ENCODE measurements around the gene ARHGAP30. TPM values are rescaled to one million over a fixed set of nuclear protein-coding genes. Genes with fewer than 3 reads are reported as not detected.

Gene ARHGAP30
- total and polyA plus RNA-seq, 5 experiments from 2014 or later, result 110 to 233 (median 207) TPM

DNA sequence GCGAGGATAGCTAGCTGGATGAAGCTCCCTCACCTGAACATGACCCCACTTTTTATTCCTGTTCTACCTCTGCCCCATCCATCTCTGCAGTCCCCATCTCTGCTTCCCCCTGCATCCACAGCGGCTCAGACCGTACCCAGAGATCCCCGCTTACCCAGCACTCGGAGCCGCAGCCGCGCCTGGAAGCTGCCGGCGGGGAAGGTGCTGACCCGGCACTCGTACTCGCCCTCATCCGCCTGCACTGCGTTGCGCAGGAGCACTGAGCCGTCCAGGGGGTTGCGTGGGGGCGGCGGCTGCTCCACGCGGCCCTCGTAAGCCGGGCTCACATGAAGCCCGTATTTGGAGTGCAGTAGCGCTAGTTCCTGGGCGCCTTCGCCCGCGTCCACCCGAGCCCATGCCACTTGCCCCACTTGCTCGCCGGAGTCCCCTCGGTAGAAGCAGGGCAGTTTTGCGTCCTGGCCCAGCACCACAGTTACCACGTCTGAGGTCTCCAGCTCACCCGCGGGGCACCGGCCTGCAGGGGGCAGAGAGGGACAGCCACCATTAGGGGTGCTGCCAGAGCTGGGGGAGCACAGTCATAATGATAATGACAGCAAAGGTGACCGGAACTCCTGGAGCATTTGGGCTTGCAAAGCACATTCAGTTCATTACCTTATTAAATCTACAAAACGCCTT is 9.9 kb upstream of the ARHGAP30 start:
- no peak overlapping the region for H3K27ac Mint-ChIP-seq
- POLR2A ChIA-PET, result interaction anchor here (0.8 to 0.9 kb wide), 3 partner anchors 10 to 18 kb away, joined by 3 read pairs; partner anchors contain the start of genes ARHGAP30 and KLHDC9
- H3K27me3 Mint-ChIP-seq, result no peaks in the 10 kb centered on the region
- no peaks in the 10 kb centered on the region for H3K9me3 Mint-ChIP-seq
- ATAC-seq (no peak), DNase-seq (peak in 1 of 10 donors; percentile 32)
- peaks cover 0 to 8% (median 1%) of the 10 kb centered on the region in 4 donors for H3K4me1 Mint-ChIP-seq
- no peaks in the 10 kb centered on the region for H3K36me3 Mint-ChIP-seq
- no peak overlapping the region for H3K4me3 Mint-ChIP-seq

DNA sequence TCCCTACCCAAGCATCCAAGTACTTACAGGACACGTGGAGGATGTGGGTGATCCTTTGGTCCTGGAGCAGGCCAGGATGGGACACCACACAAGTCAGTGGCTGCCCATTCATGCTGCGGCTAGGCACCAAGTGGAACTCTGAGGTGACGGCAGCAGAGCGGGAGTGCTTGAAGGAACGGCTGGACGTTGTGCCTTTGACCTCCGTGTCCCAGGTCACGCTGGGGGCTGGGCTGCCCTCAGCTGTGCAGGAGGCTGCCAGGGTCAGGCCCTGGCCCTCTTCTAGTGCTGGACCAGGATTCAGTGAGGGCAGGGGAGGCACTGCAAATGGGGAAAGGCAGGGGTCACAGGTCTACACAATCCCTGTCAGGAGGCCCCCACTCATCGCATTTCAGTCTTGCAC is 7.7 kb upstream of the ARHGAP30 start:
- ATAC-seq (no peak), DNase-seq (peak in 1 of 10 donors; percentile 37)
- Mint-ChIP-seq H3K36me3 (no peaks in the 10 kb centered on the region), H3K4me3 (no peak overlapping the region), H3K9me3 (no peaks in the 10 kb centered on the region), H3K4me1 (peaks cover 4 to 13% (median 9%) of the 10 kb centered on the region in 4 donors), H3K27me3 (no peaks in the 10 kb centered on the region), H3K27ac (no peak overlapping the region)
- POLR2A ChIA-PET, result no interaction called here

DNA sequence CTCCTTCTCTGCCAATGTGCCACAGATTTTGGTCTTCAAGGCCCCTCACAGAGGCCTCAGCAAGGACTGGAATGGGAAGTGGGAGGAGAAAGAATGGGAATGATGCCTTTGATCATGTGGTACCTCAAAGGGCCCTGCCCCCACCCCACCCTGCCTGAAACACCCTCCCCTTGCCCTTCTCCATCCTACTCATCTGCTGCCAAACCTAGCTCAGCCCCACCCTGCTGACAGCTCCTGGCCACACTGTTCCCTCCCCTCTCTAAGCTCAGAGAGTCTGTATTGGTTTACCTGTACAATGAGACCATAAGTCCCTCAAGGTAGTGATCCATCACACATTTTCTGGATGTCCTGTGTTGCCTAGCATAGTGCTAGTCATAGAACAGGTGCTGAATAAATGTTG is 6.7 kb upstream of the ARHGAP30 start:
- POLR2A ChIA-PET, result interaction anchor here (0.6 kb wide), 1 partner anchor 22 kb away, joined by 3 read pairs; the partner anchor contains the start of gene KLHDC9
- Mint-ChIP-seq H3K36me3 (no peaks in the 10 kb centered on the region), H3K9me3 (no peaks in the 10 kb centered on the region), H3K27me3 (no peaks in the 10 kb centered on the region), H3K4me1 (peaks cover 12 to 23% (median 15%) of the 10 kb centered on the region in 4 donors), H3K27ac (no peak overlapping the region), H3K4me3 (no peak overlapping the region)
- no peak for DNase-seq
- ATAC-seq, result no peak

DNA sequence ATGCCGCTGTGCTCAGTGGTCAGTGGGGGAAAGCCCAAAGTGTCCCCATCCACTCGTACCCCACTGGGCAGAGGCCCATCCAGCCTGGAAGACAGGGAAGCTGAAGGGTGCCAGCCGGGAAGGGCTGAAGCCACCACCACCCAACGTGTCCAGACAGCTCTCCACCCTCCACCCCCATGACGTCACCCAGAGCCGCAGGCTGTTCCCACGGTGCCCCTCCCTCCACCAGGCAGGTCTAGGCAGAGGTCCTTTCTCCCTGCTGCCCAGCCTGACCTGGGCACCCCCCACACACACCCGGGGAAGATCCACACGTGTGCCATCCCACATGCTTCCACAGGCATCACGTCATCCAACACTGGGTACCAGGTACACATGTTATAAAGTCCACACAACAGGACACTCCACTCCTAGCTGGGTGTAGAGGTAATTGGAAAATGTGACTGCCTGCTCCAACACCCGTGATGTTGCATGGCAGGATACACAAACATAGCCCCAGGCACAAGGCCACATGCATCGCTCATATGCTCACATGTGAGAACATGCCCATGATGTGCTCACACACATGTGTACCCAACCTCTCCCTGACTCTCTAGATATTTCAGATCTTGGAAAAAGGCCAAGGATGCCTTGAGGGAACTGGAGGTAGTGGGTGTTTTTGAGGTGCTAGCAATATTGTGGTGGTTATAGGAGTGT is 5.1 kb upstream of the ARHGAP30 start:
- peak in 1 of 10 donors; percentile 35 for DNase-seq
- Mint-ChIP-seq H3K9me3 (no peaks in the 10 kb centered on the region), H3K27ac (no peak overlapping the region), H3K36me3 (no peaks in the 10 kb centered on the region), H3K4me3 (no peak overlapping the region), H3K27me3 (no peaks in the 10 kb centered on the region), H3K4me1 (peaks cover 14 to 39% (median 30%) of the 10 kb centered on the region in 4 donors)
- ATAC-seq, result no peak
- POLR2A ChIA-PET, result interaction anchor here (1.2 kb wide), 1 partner anchor 53 kb away, joined by 3 read pairs; no protein-coding TSS in a partner anchor

DNA sequence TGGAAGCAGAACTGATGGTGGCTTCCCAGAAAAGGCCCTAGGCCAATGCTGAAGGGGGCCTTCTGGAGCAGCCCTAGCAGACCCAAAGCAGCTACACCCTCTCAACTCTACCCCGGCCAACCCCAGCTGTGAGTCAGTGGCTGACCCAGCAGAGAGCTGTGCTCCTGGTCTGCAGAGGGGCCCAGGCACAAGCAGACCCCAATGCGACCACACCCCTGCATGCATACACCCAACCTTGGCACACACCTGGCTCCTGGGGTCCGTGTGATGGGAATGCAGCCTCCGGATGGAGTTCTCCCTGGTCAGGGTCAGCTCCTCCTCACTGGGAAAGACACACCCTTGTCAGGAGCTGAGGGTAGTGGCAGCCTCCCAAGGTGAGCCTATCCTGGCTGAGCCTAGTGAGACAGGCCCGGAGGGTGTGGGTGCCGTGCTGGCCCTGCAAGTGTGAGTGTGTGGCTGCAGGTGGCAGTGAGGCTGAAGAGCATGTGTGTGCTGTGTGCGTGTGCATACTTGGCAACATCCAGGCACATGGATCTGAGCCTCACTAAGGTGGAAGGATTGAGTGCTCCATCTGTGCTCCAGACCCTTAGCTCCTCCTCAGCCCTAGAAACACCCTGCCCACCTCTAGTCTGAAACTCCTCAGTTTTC is 3.9 kb upstream of the ARHGAP30 start:
- POLR2A ChIA-PET, result interaction anchor here (0.8 to 10.2 kb wide), 3 partner anchors 13 to 29 kb away, joined by 3 to 429 read pairs (median 11); partner anchors contain the start of genes TSTD1 and USF1
- peak overlapping the region in 5 of 10 donors; percentile 22 to 74 (median 56) for H3K27ac Mint-ChIP-seq
- H3K4me1 Mint-ChIP-seq, result peaks cover 18 to 40% (median 31%) of the 10 kb centered on the region in 4 donors
- H3K36me3 Mint-ChIP-seq, result peaks cover 0 to 4% (median 0%) of the 10 kb centered on the region in 3 donors
- H3K4me3 Mint-ChIP-seq, result no peak overlapping the region
- DNase-seq (peak in 1 of 10 donors; percentile 62), ATAC-seq (no peak)
- no peaks in the 10 kb centered on the region for H3K9me3 Mint-ChIP-seq
- no peaks in the 10 kb centered on the region for H3K27me3 Mint-ChIP-seq

DNA sequence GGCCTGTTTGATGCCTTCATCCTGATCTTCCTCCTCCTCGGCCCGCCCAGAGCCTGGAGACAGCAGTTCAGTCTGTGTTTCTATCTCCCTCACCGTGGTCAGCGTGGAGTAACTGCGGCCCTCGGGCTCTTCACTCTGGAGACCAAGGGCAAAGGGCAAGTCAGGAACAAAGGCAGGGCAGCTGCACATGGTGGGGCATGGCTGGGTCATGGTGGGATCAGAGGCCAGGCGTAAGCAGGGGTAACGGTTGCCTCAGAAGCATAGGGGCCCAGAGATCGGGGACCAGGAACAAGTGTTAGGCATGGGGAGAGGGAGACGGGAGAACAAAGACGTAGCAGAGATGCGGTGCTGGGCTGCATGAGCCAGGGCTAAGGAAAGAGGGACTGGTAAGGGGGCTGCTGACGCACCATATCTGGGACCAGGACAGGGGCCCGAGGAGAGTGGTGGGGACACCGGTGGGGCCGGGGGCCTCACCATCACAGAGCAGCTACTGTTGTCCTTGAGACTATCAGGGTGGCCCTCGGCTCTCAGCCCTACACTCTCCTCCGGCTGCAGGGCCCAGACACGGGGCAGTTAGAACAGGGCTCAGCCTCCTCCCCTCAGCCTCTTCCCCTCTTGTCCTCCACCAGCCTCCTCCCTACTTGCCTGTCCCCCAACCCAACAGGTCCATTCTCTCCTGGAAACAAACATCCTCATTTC is 3.2 kb upstream of the ARHGAP30 start:
- POLR2A ChIA-PET, result interaction anchor here (0.6 to 10.2 kb wide), 4 partner anchors 24 to 82 kb away, joined by 3 to 429 read pairs (median 65); partner anchors contain the start of genes KLHDC9, TSTD1 and USF1
- DNase-seq (peak in 1 of 10 donors; percentile 60), ATAC-seq (no peak)
- H3K4me1 Mint-ChIP-seq, result peaks cover 22 to 47% (median 37%) of the 10 kb centered on the region in 4 donors
- no peak overlapping the region for H3K4me3 Mint-ChIP-seq
- peaks cover 0 to 4% (median 4%) of the 10 kb centered on the region in 3 donors for H3K36me3 Mint-ChIP-seq
- H3K9me3 Mint-ChIP-seq, result no peaks in the 10 kb centered on the region
- no peaks in the 10 kb centered on the region for H3K27me3 Mint-ChIP-seq
- H3K27ac Mint-ChIP-seq, result peak overlapping the region in 7 of 10 donors; percentile 22 to 96 (median 64)

DNA sequence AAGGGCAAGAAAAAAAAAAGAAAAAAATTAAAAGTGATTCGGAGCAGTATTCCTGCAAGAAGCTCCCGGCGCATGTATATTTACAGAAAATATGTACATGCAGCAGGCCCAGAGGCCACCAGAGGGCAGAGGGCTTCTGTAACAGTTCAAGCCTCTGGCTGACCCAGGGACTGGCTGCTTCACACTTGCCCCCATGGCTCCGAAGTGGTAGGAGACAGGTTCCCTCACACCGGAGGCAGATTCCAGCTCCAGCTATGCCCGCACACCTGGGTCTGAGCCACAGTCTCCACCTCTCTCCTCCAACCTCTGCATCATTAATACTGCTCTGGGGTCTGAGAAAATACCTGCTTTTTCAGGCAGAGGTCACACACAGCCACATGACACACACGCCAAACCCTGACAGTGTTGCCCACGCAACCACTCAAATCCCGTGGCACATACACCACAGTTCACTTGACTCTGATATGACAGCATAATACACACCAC is 2.2 kb upstream of the ARHGAP30 start:
- peaks cover 29 to 57% (median 46%) of the 10 kb centered on the region in 4 donors for H3K4me1 Mint-ChIP-seq
- peak overlapping the region; percentile 68 to 98 (median 88) for H3K27ac Mint-ChIP-seq
- peaks cover 0 to 12% (median 8%) of the 10 kb centered on the region in 3 donors for H3K36me3 Mint-ChIP-seq
- no peaks in the 10 kb centered on the region for H3K9me3 Mint-ChIP-seq
- POLR2A ChIA-PET, result interaction anchor here (0.5 to 10.2 kb wide), 4 partner anchors 25 to 571 kb away, joined by 3 to 429 read pairs (median 61); partner anchors contain the start of genes KLHDC9, TSTD1 and USF1
- no peaks in the 10 kb centered on the region for H3K27me3 Mint-ChIP-seq
- ATAC-seq (no peak), DNase-seq (peak; percentile 29 to 76 (median 44))
- H3K4me3 Mint-ChIP-seq, result peak overlapping the region in 4 of 10 donors; percentile 18 to 47 (median 24)

DNA sequence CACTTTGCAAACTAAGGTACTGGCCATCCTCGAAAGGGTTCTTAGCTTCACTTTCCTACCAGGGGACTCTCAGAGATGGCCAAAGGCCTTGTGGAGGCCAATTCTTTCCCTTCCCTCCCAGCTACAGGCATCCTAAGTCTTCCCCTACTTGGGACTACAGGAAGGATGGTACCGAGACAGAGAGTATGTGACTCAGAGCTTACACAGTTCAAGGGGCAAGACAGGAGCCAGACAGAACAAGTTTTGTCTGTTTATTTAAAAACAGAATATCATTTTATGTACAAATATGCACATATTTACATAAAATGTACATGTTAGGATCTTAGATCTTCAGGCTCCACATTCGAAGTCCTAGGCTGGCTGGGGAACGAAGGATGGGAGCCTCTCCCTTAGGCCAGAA is 1.1 kb upstream of the ARHGAP30 start:
- Mint-ChIP-seq H3K4me1 (peaks cover 33 to 68% (median 55%) of the 10 kb centered on the region in 4 donors), H3K27ac (peak overlapping the region; percentile 96 to 100 (median 98)), H3K9me3 (no peaks in the 10 kb centered on the region), H3K27me3 (no peaks in the 10 kb centered on the region), H3K36me3 (peaks cover 4 to 22% (median 14%) of the 10 kb centered on the region in 3 donors), H3K4me3 (peak overlapping the region in 3 of 10 donors; percentile 68 to 99 (median 88))
- no peak for ATAC-seq
- DNase-seq, result no peak
- POLR2A ChIA-PET, result interaction anchor here (0.7 to 10.2 kb wide), 10 partner anchors 13 to 273 kb away, joined by 4 to 429 read pairs (median 13); partner anchors contain the start of genes DEDD, KLHDC9, TSTD1 and USF1

DNA sequence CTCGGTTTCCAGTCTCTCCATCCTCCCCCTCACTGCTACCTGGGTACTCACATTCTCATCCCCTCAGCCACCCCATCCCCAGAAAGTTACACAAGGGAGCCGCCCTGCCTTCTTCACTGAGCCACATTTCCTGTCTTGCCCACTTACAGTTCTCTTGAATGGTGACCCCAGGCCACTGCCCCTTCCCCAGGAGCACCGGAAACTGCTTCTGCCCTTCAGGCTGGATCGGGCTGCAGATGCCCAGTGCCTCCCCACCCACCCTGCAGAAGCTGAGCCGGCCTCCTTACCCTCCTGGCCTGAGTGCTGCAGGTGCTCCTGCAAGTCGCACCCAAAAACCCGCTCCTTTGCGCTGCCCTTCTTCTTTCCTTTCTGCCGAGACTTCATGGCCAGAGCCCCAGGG is 450 bp downstream of the ARHGAP30 start:
- peak overlapping the region; percentile 88 to 100 (median 99) for H3K4me3 Mint-ChIP-seq
- DNase-seq, result peak in 2 of 10 donors; percentile 31 to 61

DNA sequence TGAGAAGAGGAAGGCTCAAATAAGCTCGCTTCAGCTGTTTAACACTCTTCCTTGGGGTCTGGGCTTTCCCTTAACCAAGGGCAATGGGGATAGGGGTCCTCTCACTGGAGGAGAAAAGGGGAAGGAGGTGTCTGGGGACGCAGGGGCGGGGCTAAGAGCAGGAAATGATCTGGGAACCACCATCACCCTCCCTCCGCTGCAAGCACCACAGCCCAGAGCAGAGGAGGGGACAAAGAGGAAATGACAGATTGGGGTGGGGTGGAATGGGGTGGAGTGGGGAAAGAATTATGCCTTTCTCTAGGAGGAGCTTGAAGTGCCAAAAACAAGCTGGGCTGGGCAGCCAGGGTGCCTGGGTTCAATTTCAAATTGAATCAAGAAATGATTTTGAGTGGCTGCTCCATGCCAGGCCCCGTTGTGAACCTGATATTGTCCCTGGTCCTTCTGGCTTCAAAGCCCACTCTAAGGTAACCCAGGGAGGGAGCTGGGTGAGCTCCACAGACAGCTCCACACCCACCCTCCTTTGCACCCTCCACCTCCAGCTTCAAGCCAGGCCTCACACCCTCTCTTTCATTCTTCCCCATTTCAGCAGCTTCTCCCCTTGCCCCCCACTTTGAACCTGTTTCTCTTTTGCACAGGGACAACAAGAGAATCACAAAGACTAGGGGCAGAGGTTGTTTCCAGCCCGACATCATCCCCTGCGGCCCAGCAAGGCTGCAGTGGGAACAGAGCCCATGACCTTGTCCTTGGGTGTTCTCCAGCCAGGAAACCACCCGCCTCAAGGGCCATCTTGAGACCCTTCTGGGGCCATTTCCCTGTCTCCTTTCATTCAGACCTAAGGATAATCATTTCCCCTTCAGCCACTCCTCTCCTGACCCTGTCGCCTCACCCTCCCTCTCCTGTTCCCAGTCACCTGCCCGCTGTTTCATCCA is 1.1 kb downstream of the ARHGAP30 start:
- Mint-ChIP-seq H3K27ac (peak overlapping the region; percentile 96 to 100 (median 98)), H3K9me3 (no peaks in the 10 kb centered on the region), H3K36me3 (peaks cover 4 to 41% (median 18%) of the 10 kb centered on the region in 3 donors), H3K4me1 (peaks cover 44 to 78% (median 72%) of the 10 kb centered on the region in 4 donors), H3K27me3 (no peaks in the 10 kb centered on the region), H3K4me3 (peak overlapping the region; percentile 88 to 100 (median 99))
- ATAC-seq, result peak; percentile 74 to 77
- POLR2A ChIA-PET, result interaction anchor here (0.6 to 10.2 kb wide), 17 partner anchors 10 to 270 kb away, joined by 3 to 429 read pairs (median 14); partner anchors contain the start of genes DEDD, F11R, KLHDC9 and NIT1
- DNase-seq, result peak; percentile 62 to 91 (median 83)

More for the DNA sequence above, 450 bp downstream of the ARHGAP30 start:
- POLR2A ChIA-PET, result interaction anchor here (0.7 to 10.2 kb wide), 17 partner anchors 10 to 271 kb away, joined by 3 to 429 read pairs (median 14); partner anchors contain the start of genes DEDD, F11R, KLHDC9 and NIT1
- peak in 1 of 2 donors; percentile 1 for ATAC-seq
- no peaks in the 10 kb centered on the region for H3K27me3 Mint-ChIP-seq
- peak overlapping the region; percentile 96 to 100 (median 98) for H3K27ac Mint-ChIP-seq
- H3K9me3 Mint-ChIP-seq, result no peaks in the 10 kb centered on the region
- peaks cover 4 to 35% (median 15%) of the 10 kb centered on the region in 3 donors for H3K36me3 Mint-ChIP-seq
- H3K4me1 Mint-ChIP-seq, result peaks cover 38 to 76% (median 65%) of the 10 kb centered on the region in 4 donors

All from naive thymus-derived CD8-positive, alpha-beta T cell (primary cell).